ENCODE results near the gene NDUFS1. TPM values are rescaled to one million over a fixed set of nuclear protein-coding genes. Genes with fewer than 3 reads are reported as not detected.

NDUFS1 gene
- total and polyA plus RNA-seq, 2 experiments from 2014 or later = 34.5 to 97.9 TPM

DNA sequence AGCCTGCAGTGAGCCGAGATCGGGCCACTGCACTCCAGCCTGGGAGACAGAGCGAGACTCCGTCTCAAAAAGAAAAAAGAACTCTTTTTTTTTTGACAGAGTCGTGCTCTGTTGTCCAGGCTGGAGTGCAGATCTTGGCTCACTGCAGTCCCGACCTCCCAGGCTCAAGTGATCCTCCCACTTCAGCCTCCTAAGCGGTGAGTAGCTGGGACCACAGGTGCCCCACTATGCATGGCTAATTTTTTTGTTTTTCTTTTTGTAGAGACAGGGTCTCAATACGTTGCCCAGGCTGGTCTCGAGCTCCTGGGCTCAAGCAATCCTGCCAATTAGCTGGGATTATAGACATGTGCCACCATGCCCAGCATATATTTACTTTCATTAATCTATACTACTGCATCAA lies 60.8 kb downstream of the NDUFS1 start (continued):
- TF ChIP-seq, protein P1, sequence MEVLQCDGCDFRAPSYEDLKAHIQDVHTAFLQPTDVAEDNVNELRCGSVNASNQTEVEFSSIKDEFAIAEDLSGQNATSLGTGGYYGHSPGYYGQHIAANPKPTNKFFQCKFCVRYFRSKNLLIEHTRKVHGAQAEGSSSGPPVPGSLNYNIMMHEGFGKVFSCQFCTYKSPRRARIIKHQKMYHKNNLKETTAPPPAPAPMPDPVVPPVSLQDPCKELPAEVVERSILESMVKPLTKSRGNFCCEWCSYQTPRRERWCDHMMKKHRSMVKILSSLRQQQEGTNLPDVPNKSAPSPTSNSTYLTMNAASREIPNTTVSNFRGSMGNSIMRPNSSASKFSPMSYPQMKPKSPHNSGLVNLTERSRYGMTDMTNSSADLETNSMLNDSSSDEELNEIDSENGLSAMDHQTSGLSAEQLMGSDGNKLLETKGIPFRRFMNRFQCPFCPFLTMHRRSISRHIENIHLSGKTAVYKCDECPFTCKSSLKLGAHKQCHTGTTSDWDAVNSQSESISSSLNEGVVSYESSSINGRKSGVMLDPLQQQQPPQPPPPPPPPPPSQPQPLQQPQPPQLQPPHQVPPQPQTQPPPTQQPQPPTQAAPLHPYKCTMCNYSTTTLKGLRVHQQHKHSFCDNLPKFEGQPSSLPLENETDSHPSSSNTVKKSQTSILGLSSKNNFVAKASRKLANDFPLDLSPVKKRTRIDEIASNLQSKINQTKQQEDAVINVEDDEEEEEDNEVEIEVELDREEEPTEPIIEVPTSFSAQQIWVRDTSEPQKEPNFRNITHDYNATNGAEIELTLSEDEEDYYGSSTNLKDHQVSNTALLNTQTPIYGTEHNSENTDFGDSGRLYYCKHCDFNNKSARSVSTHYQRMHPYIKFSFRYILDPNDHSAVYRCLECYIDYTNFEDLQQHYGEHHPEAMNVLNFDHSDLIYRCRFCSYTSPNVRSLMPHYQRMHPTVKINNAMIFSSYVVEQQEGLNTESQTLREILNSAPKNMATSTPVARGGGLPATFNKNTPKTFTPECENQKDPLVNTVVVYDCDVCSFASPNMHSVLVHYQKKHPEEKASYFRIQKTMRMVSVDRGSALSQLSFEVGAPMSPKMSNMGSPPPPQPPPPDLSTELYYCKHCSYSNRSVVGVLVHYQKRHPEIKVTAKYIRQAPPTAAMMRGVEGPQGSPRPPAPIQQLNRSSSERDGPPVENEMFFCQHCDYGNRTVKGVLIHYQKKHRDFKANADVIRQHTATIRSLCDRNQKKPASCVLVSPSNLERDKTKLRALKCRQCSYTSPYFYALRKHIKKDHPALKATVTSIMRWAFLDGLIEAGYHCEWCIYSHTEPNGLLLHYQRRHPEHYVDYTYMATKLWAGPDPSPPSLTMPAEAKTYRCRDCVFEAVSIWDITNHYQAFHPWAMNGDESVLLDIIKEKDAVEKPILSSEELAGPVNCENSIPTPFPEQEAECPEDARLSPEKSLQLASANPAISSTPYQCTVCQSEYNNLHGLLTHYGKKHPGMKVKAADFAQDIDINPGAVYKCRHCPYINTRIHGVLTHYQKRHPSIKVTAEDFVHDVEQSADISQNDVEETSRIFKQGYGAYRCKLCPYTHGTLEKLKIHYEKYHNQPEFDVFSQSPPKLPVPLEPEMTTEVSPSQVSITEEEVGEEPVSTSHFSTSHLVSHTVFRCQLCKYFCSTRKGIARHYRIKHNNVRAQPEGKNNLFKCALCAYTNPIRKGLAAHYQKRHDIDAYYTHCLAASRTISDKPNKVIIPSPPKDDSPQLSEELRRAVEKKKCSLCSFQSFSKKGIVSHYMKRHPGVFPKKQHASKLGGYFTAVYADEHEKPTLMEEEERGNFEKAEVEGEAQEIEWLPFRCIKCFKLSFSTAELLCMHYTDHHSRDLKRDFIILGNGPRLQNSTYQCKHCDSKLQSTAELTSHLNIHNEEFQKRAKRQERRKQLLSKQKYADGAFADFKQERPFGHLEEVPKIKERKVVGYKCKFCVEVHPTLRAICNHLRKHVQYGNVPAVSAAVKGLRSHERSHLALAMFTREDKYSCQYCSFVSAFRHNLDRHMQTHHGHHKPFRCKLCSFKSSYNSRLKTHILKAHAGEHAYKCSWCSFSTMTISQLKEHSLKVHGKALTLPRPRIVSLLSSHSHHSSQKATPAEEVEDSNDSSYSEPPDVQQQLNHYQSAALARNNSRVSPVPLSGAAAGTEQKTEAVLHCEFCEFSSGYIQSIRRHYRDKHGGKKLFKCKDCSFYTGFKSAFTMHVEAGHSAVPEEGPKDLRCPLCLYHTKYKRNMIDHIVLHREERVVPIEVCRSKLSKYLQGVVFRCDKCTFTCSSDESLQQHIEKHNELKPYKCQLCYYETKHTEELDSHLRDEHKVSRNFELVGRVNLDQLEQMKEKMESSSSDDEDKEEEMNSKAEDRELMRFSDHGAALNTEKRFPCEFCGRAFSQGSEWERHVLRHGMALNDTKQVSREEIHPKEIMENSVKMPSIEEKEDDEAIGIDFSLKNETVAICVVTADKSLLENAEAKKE (CRISPR knock-in tag; IDR thresholded peaks at IDR 0.05) = no peak
- TF ChIP-seq ZNF331 (CRISPR knock-in tag; IDR thresholded peaks at IDR 0.05; ENCODE audit: low read depth) = no peak
- no peak for TF ChIP-seq CREB1 (CRISPR knock-in tag; IDR thresholded peaks at IDR 0.05; ENCODE audit: low read depth)
- TF ChIP-seq ZNF114 (CRISPR knock-in tag; IDR thresholded peaks at IDR 0.05) = no peak
- TF ChIP-seq, protein P2, sequence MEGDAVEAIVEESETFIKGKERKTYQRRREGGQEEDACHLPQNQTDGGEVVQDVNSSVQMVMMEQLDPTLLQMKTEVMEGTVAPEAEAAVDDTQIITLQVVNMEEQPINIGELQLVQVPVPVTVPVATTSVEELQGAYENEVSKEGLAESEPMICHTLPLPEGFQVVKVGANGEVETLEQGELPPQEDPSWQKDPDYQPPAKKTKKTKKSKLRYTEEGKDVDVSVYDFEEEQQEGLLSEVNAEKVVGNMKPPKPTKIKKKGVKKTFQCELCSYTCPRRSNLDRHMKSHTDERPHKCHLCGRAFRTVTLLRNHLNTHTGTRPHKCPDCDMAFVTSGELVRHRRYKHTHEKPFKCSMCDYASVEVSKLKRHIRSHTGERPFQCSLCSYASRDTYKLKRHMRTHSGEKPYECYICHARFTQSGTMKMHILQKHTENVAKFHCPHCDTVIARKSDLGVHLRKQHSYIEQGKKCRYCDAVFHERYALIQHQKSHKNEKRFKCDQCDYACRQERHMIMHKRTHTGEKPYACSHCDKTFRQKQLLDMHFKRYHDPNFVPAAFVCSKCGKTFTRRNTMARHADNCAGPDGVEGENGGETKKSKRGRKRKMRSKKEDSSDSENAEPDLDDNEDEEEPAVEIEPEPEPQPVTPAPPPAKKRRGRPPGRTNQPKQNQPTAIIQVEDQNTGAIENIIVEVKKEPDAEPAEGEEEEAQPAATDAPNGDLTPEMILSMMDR (conservative IDR thresholded peaks at IDR 0.05; ENCODE audit: low read depth in 2 of 2) = no peak
- no peak for TF ChIP-seq EZH2phosphoT487 (IDR thresholded peaks at IDR 0.05; ENCODE audit: unreplicated experiment)
- no peak for TF ChIP-seq STAT1 (IDR thresholded peaks at IDR 0.05; ENCODE audit: unreplicated experiment)
- TF ChIP-seq, protein P3, sequence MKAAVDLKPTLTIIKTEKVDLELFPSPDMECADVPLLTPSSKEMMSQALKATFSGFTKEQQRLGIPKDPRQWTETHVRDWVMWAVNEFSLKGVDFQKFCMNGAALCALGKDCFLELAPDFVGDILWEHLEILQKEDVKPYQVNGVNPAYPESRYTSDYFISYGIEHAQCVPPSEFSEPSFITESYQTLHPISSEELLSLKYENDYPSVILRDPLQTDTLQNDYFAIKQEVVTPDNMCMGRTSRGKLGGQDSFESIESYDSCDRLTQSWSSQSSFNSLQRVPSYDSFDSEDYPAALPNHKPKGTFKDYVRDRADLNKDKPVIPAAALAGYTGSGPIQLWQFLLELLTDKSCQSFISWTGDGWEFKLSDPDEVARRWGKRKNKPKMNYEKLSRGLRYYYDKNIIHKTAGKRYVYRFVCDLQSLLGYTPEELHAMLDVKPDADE (IDR thresholded peaks at IDR 0.05) = no peak
- no peak for TF ChIP-seq JUNB (IDR thresholded peaks at IDR 0.05; ENCODE audit: unreplicated experiment)
- TF ChIP-seq POLR2AphosphoS5 (IDR thresholded peaks at IDR 0.05; ENCODE audit: low read depth) = no peak
- no peak for TF ChIP-seq EZH2 (IDR thresholded peaks at IDR 0.05; ENCODE audit: low read depth, unreplicated experiment)

Measured in GM23338 (cell line).